NCI-H82 treated with DMSO at 0.1 percent for 48 hours (cell line): ENCODE data around the gene DGCR6L.
"Not testable (repeated sequence)": the region's sequence is repeated elsewhere in the genome, so short reads cannot be mapped to it uniquely, and the experiment has no call there.

Experiments used
- DNase-seq: peaks from one replicate; lab custom pipeline; 2025; ENCODE audit not compliant: unreplicated experiment; lab: John Stamatoyannopoulos, UW

DGCR6L gene

GRCh38 chr22:20310773-20311172, 9.1 kb downstream of the DGCR6L start:
- DNase-seq = not testable (repeated sequence)

GRCh38 chr22:20310180-20310579, 9.7 kb downstream of the DGCR6L start:
- DNase-seq = not testable (repeated sequence)

GRCh38 chr22:20308806-20309650, 10.8 kb downstream of the DGCR6L start:
- not testable (repeated sequence) for DNase-seq

- DNase-seq = not testable (repeated sequence)
Observed at GRCh38 chr22:20307448-20308447, 12.1 kb downstream of the DGCR6L start.

- DNase-seq = not testable (repeated sequence)
Observed at GRCh38 chr22:20306646-20307447, 13.0 kb downstream of the DGCR6L start.

- DNase-seq = no peak
Observed at GRCh38 chr22:20305894-20306645, 13.8 kb downstream of the DGCR6L start.

GRCh38 chr22:20305230-20305893, 14.5 kb downstream of the DGCR6L start:
- DNase-seq = not testable (repeated sequence)

- no peak for DNase-seq
Observed at GRCh38 chr22:20304646-20305045, 15.2 kb downstream of the DGCR6L start.

- DNase-seq = not testable (repeated sequence)
Observed at GRCh38 chr22:20303229-20303534, 16.7 kb downstream of the DGCR6L start.

GRCh38 chr22:20302438-20303228, 17.2 kb downstream of the DGCR6L start:
- no peak for DNase-seq

- DNase-seq = no peak
Observed at GRCh38 chr22:20299746-20300136, 20.1 kb downstream of the DGCR6L start.

- peak; percentile 89 for DNase-seq
Observed at GRCh38 chr22:20298803-20299745, 20.8 kb downstream of the DGCR6L start.

GRCh38 chr22:20298110-20298802, 21.6 kb downstream of the DGCR6L start:
- DNase-seq = no peak

GRCh38 chr22:20297414-20298109, 22.3 kb downstream of the DGCR6L start:
- no peak for DNase-seq

GRCh38 chr22:20296598-20296997, 23.3 kb downstream of the DGCR6L start:
- no peak for DNase-seq

- no peak for DNase-seq
Observed at GRCh38 chr22:20295262-20296064, 24.4 kb downstream of the DGCR6L start.
